ENCODE results near the gene DPPA2.

DNA sequence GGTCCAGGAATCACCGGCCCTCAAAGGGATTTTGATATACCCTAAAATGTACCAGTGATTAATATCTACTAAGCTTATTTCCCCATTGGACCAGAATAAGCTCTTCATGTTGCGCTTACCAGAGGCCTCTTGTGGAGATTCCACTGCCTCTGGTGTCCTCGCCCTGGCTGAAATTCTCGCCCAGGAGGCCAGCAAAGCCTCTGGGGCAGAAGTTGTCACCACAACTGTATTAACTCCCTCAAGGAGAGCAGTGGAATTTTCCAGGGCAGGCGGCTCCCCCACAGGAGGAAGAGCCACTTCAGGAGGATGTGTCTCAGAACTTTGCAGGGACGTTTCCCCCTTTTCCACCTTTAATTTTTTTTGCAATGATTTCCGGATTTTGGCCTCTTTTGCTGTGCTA lies 14.1 kb upstream of the DPPA2 start:
- no peak for TF ChIP-seq POLR2AphosphoS5 (IDR thresholded peaks at IDR 0.05; ENCODE audit: borderline replicate concordance, low read depth, low read length)
- TF ChIP-seq EZH2 (IDR thresholded peaks at IDR 0.05) = no peak
- no peak for TF ChIP-seq FOXP2 (optimal IDR thresholded peaks at IDR 0.05; ENCODE audit: control extremely low read depth, extremely low read length, insufficient read depth)
